NCI-H128 (cell line): Measurements from ENCODE around the gene ENTPD6.
"Not testable (repeated sequence)": the region's sequence is repeated elsewhere in the genome, so short reads cannot be mapped to it uniquely, and the experiment has no call there.

ENCODE experiments used
- DNase-seq: peaks from one replicate; lab custom pipeline; 2025; ENCODE audit not compliant: unreplicated experiment; lab: John Stamatoyannopoulos, UW

The ENTPD6 gene

GRCh38 chr20:25240851-25241658 is 45.5 kb downstream of the ENTPD6 start:
- not testable (repeated sequence) for DNase-seq

GRCh38 chr20:25241659-25241955 is 46.1 kb downstream of the ENTPD6 start:
- not testable (repeated sequence) for DNase-seq

- DNase-seq, result no peak
Measured at GRCh38 chr20:25242231-25242630, 46.7 kb downstream of the ENTPD6 start.

- no peak for DNase-seq
Measured at GRCh38 chr20:25243416-25243979, 48.0 kb downstream of the ENTPD6 start.

GRCh38 chr20:25244976-25245375 is 49.5 kb downstream of the ENTPD6 start:
- DNase-seq, result no peak

GRCh38 chr20:25245461-25245860 is 49.9 kb downstream of the ENTPD6 start:
- DNase-seq, result no peak

- DNase-seq, result no peak
Measured at GRCh38 chr20:25246182-25246999, 50.9 kb downstream of the ENTPD6 start.

GRCh38 chr20:25247000-25247517 is 51.5 kb downstream of the ENTPD6 start:
- peak; percentile 48 for DNase-seq

- no peak for DNase-seq
Measured at GRCh38 chr20:25247518-25247955, 52.0 kb downstream of the ENTPD6 start.

GRCh38 chr20:25247956-25248785 is 52.7 kb downstream of the ENTPD6 start, which contains the start of gene PYGB:
TSS of gene PYGB (plus strand) at chr20:25248085. CDS start at chr20:25248179, 94 bp downstream.
- peak; percentile 46 for DNase-seq

- no peak for DNase-seq
Measured at GRCh38 chr20:25248786-25249172, 53.3 kb downstream of the ENTPD6 start.

- DNase-seq, result no peak
Measured at GRCh38 chr20:25249198-25249931, 53.9 kb downstream of the ENTPD6 start.

- DNase-seq, result no peak
Measured at GRCh38 chr20:25250508-25250907, 55.0 kb downstream of the ENTPD6 start.

GRCh38 chr20:25251019-25251418 is 55.5 kb downstream of the ENTPD6 start:
- no peak for DNase-seq

- no peak for DNase-seq
Measured at GRCh38 chr20:25251558-25251957, 56.0 kb downstream of the ENTPD6 start.

- no peak for DNase-seq
Measured at GRCh38 chr20:25252230-25252651, 56.7 kb downstream of the ENTPD6 start.

- DNase-seq, result no peak
Measured at GRCh38 chr20:25252686-25253421, 57.3 kb downstream of the ENTPD6 start.

- DNase-seq, result no peak
Measured at GRCh38 chr20:25253606-25254275, 58.2 kb downstream of the ENTPD6 start.

- no peak for DNase-seq
Measured at GRCh38 chr20:25254571-25254970, 59.1 kb downstream of the ENTPD6 start.
